Naive thymus-derived CD4-positive, alpha-beta T cell (primary cell): Measurements from ENCODE around the gene CSNK2A2. TPM values are rescaled to one million over a fixed set of nuclear protein-coding genes. Genes with fewer than 3 reads are reported as not detected.

Experiments
- ATAC-seq: fragments of 150-1000 bp; cut with Tn5 transposase; 2 replicates; pipeline ENCODE4 v1.10.0; 2021; ENCODE audit warnings: mild to moderate bottlenecking, moderate library complexity
- CTCF ChIA-PET: fragments of 350-600 bp; sonication (Branson Sonifier 250); formaldehyde crosslinking; loops from one replicate; lab custom pipeline; 2021; ENCODE audit warnings: antibody characterized with exemption; lab: Charles Lee
- POLR2A ChIA-PET: fragments of 350-600 bp; sonication (Branson Sonifier 250); formaldehyde crosslinking; loops from one replicate; lab custom pipeline; 2021; ENCODE audit warnings: antibody characterized with exemption, inconsistent platforms; lab: Charles Lee
- DNase-seq, 9 donors: peaks; one replicate each; pipeline versions ENCODE4 v3.0.0 to v3.0.0-alpha.2; 2020 to 2022; ENCODE audit warnings: mixed read lengths in 1 of 9
- H3K27ac ChIP-seq: one replicate; pipeline ENCODE4 v1.7.0; 2013; ENCODE audit warnings: mild to moderate bottlenecking, low read depth, low read length, moderate library complexity
- H3K27me3 ChIP-seq, 2 donors: one replicate each; pipeline ENCODE4 v1.7.0; 2013; ENCODE audit warnings: low read length in 2 of 2, mild to moderate bottlenecking in 2 of 2, moderate library complexity in 2 of 2; ENCODE audit not compliant: control insufficient read depth in 2 of 2, insufficient read depth in 2 of 2
- H3K36me3 ChIP-seq, 3 experiments: 1 replicate in 2 of 3; 2 replicates in 1 of 3; pipeline ENCODE4 v1.7.0; 2013; ENCODE audit warnings: low read length in 3 of 3, mild to moderate bottlenecking in 3 of 3, moderate library complexity in 1 of 3; ENCODE audit not compliant: insufficient read depth in 3 of 3, control insufficient read depth in 2 of 3
- H3K4me1 ChIP-seq, 2 donors: one replicate each; pipeline ENCODE4 v1.7.0; 2013; ENCODE audit warnings: low read length in 2 of 2, mild to moderate bottlenecking in 2 of 2, moderate library complexity in 1 of 2; ENCODE audit not compliant: control insufficient read depth in 2 of 2, insufficient read depth in 2 of 2
- H3K4me3 ChIP-seq: 2 replicates; pipeline ENCODE4 v1.7.0; 2013; ENCODE audit warnings: mild to moderate bottlenecking, low read length
- H3K9me3 ChIP-seq, 3 experiments: 1 replicate in 2 of 3; 2 replicates in 1 of 3; pipeline ENCODE4 v1.7.0; 2013; ENCODE audit warnings: low read length in 3 of 3; ENCODE audit not compliant: control insufficient read depth in 2 of 3
- H3K27ac Mint-ChIP-seq, 9 donors: one replicate each; pipeline ENCODE4 v1.8.0; 2020 to 2022; ENCODE audit warnings: mixed read lengths in 9 of 9, mild to moderate bottlenecking in 8 of 9, moderate library complexity in 5 of 9, inconsistent platforms in 2 of 9
- H3K27me3 Mint-ChIP-seq, 5 donors: one replicate each; pipeline ENCODE4 v1.8.0; 2021 to 2022; ENCODE audit warnings: mixed read lengths in 5 of 5, mild to moderate bottlenecking in 1 of 5
- H3K36me3 Mint-ChIP-seq, 5 donors: one replicate each; pipeline ENCODE4 v1.8.0; 2020 to 2022; ENCODE audit warnings: mixed read lengths in 5 of 5, mild to moderate bottlenecking in 3 of 5, inconsistent platforms in 1 of 5
- H3K4me1 Mint-ChIP-seq, 7 donors: one replicate each; pipeline ENCODE4 v1.8.0; 2020 to 2022; ENCODE audit warnings: mixed read lengths in 7 of 7, mild to moderate bottlenecking in 3 of 7, inconsistent platforms in 1 of 7
- H3K4me3 Mint-ChIP-seq, 10 donors: one replicate each; pipeline ENCODE4 v1.8.0; 2020 to 2022; ENCODE audit warnings: mild to moderate bottlenecking in 10 of 10, mixed read lengths in 10 of 10, moderate library complexity in 6 of 10, inconsistent platforms in 2 of 10
- H3K9me3 Mint-ChIP-seq, 11 donors: one replicate each; pipeline ENCODE4 v1.8.0; 2020 to 2022; ENCODE audit warnings: mixed read lengths in 11 of 11, mild to moderate bottlenecking in 4 of 11, inconsistent platforms in 1 of 11, moderate library complexity in 1 of 11
- intact Hi-C, 2 donors: fragments of 100-400 bp; cut with micrococcal nuclease; formaldehyde crosslinking; loops; one replicate each; pipeline ENCODE4 v1.15.1; 2023
- polyA plus RNA-seq, 2 donors: library from polyadenylated mRNA; unstranded; fragments of 300-500 nt; fragmentation: Illumina TruSeq; gene quantifications; one replicate each; pipeline ENCODE4 v1.2.3, GENCODE V29; 2021
- total RNA-seq, 6 experiments: library from RNA in 5 of 6; stranded (reverse) in 5 of 6; gene quantifications; 1 replicate in 5 of 6; 2 replicates in 1 of 6; pipeline ENCODE4 v1.2.3 and lab custom pipeline; 2021 to 2026

The CSNK2A2 gene
- total and polyA plus RNA-seq, 7 experiments from 2014 or later: 11.0 to 70.0 (median 52.6) TPM

DNA sequence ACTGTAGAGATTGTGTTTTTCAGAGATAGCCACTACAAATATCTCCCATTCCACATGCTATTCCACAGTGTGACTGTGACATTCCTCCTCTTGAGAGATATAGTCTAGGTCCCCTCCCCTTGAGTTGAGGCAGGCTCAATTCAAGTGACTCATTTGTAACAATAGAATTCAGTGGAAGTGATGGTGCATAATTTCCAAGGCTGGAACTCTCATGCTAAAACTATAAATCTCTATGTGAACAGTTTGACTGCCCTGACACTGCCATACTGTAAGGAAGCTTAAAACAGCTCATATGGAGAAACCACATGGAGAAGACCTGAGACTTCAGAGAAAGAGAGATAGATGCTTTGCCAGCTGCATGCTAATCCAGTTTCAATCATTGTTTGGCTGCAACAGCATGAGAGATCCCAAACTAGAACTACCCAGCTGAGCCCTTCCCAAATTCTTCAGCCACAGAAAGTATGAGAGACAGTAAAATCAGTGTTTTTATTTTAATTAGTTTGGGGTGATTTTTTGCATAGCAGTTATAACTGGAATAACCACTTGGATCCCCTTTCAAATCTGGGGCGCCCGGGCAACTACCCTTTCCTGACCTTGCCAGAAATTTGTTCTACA lies 19.5 kb upstream of the CSNK2A2 start:
- DNase-seq (no peak), ATAC-seq (no peak)
- ChIA-PET POLR2A (interaction anchor here (0.6 kb wide), 1 partner anchor 44 kb away, joined by 3 read pairs; no protein-coding TSS in a partner anchor), CTCF (no interaction called here)
- H3K4me1 Mint-ChIP-seq: peaks cover 0 to 2% (median 0%) of the 10 kb centered on the region in 7 donors
- H3K27ac Mint-ChIP-seq: no peak overlapping the region
- Histone ChIP-seq H3K27ac (no peak overlapping the region), H3K27me3 (peaks cover 0 to 3% of the 10 kb centered on the region in 2 donors), H3K36me3 (no peaks in the 10 kb centered on the region), H3K9me3 (no peaks in the 10 kb centered on the region), H3K4me3 (no peak overlapping the region), H3K4me1 (no peaks in the 10 kb centered on the region)
- H3K36me3 Mint-ChIP-seq: peaks cover 0 to 8% (median 3%) of the 10 kb centered on the region in 5 donors
- H3K9me3 Mint-ChIP-seq: peaks cover 0 to 25% (median 4%) of the 10 kb centered on the region in 11 donors
- no peak overlapping the region for H3K4me3 Mint-ChIP-seq
- H3K27me3 Mint-ChIP-seq: peaks cover 18 to 36% (median 25%) of the 10 kb centered on the region in 5 donors
- intact Hi-C loops: no loop called here

DNA sequence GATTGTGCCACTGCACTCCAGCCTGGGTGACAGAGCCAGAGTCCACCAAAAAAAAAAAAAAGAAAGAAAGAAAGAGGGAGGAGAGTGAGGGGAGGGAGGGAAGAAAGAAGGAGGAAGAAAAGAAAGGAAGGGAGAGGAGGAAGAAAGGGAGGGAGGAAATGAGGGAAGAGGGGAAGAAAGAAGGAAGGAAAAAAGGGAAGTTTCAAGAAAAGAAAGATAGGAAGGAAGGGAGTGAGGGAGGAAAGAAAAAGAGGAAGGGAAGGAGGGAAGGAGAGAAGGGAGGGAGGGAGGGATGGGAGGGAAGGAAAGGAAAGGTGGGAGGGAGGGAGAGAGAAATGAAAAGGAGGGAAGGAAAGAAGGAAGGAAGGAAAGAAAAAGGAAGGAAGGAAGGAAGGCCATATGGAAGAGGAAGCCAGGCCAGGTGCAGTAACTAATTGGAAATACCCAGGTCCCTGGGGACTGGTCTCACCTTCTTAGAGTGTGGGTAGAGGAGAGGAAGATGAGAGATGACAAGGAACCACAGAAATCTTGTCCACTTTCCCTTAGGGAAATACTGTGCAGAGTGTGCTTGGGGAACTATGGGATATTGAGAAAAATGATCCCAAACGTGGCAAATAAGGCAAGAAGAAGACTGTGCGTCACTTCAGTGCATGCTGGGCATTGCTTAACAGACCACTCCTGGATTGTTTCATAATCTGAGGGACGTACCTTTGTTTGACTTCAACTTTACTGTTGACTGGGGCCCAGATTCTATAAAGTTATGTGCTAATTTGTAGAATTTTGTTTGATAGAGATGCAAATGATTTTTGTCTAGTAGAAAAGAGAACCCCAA lies 15.1 kb upstream of the CSNK2A2 start:
- POLR2A ChIA-PET: no interaction called here

DNA sequence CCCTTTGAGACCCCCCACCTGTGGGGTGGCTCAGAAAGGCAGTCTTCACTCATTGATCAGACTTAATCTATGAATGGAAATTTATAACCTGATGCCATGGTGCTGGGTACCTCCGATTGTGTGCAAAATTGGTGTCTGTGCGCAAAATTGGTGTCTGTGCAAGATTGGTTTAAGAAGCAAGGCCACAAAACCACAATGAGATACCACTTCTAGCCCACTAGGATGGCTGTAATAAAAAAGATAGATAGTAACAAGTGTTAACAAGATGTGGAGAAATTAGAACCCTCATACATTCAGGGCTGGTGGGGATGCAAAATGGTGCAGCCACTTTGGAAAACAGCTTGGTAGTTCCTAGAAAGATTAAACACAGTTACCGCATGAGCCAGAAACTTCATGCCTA lies 13.9 kb upstream of the CSNK2A2 start:
- Mint-ChIP-seq H3K27ac (no peak overlapping the region), H3K4me1 (peaks cover 0 to 5% (median 0%) of the 10 kb centered on the region in 7 donors), H3K4me3 (no peak overlapping the region), H3K27me3 (peaks cover 26 to 40% (median 34%) of the 10 kb centered on the region in 5 donors), H3K9me3 (peaks cover 0 to 8% (median 0%) of the 10 kb centered on the region in 11 donors), H3K36me3 (peaks cover 0 to 3% (median 0%) of the 10 kb centered on the region in 5 donors)
- Histone ChIP-seq H3K4me1 (no peaks in the 10 kb centered on the region), H3K27ac (no peak overlapping the region), H3K36me3 (no peaks in the 10 kb centered on the region), H3K4me3 (no peak overlapping the region), H3K9me3 (no peaks in the 10 kb centered on the region), H3K27me3 (no peaks in the 10 kb centered on the region)
- DNase-seq (no peak), ATAC-seq (no peak)
- intact Hi-C loops: no loop called here
- POLR2A ChIA-PET: no interaction called here
- CTCF ChIA-PET: no interaction called here

More for the DNA sequence above, 15.1 kb upstream of the CSNK2A2 start:
- Mint-ChIP-seq H3K27me3 (peaks cover 26 to 44% (median 40%) of the 10 kb centered on the region in 5 donors), H3K27ac (no peak overlapping the region), H3K9me3 (peaks cover 0 to 12% (median 2%) of the 10 kb centered on the region in 11 donors), H3K4me1 (peaks cover 0 to 5% (median 0%) of the 10 kb centered on the region in 7 donors), H3K4me3 (no peak overlapping the region), H3K36me3 (peaks cover 0 to 3% (median 0%) of the 10 kb centered on the region in 5 donors)
- Histone ChIP-seq H3K9me3 (no peaks in the 10 kb centered on the region), H3K4me1 (no peaks in the 10 kb centered on the region), H3K27ac (no peak overlapping the region), H3K27me3 (no peaks in the 10 kb centered on the region), H3K4me3 (no peak overlapping the region), H3K36me3 (no peaks in the 10 kb centered on the region)
- CTCF ChIA-PET: no interaction called here
- intact Hi-C loops: no loop called here
- DNase-seq: no peak
- ATAC-seq: no peak

DNA sequence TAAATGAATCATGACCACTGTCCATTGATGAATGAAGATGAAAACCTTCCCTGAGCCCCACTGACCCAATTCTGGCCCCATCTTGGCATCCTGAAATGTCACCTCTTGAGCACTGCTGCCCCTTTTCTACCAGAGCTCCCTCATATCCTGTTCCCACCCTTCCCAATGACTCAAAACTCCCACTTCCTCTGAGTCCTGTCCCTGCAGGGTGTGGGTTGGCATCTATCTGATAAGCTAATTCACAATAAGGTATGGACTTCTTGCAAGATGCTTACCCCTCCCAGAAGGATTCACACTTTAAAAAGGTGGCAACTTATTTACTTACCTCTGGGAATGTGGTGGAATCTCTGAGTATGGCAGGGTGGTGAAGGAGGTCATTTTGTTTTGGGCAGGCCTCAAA lies 13.3 kb upstream of the CSNK2A2 start:
- peaks cover 26 to 40% (median 31%) of the 10 kb centered on the region in 5 donors for H3K27me3 Mint-ChIP-seq
- intact Hi-C loops: no loop called here
- CTCF ChIA-PET: no interaction called here

DNA sequence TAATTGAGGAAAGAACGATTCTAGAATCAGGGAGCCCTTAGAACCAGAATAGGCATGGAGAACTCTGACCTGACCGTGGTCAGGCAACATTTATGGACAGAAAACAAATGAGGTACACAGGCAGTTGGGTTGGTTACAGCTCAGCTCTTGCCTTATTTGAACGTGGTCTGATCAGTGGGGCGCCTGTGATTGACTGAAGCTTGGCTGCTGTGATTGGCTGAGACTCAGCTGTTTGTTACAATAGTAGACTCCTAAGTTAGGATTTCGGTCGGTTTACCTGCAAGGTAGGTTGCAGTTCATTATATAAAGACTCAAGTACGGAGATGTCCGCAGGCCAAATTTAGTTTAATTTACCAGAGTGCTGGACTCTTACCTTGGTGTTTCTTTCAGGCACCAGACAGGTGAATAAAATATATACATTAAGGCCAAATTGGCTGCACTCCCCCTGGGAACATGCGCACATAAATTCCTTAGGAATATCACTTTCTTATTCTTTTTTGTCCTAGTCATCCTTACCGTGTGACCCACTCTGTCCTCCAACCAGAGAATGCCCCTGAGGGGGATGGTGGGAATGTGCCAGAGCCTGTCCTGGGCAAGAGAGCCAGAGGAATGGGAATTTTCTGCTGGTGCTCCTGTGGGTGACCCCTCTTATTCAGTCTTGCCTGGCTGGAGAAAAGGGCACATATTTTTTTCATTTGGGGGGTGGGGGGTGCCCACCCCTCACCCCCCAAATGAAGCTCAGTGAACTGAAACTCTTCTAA lies 7.5 kb upstream of the CSNK2A2 start:
- no peaks in the 10 kb centered on the region for H3K4me1 ChIP-seq
- ChIA-PET POLR2A (no interaction called here), CTCF (no interaction called here)
- no peak overlapping the region for H3K27ac ChIP-seq
- intact Hi-C loops: no loop called here
- H3K27ac Mint-ChIP-seq: peak overlapping the region in 1 of 9 donors; percentile 19
- H3K27me3 ChIP-seq: no peaks in the 10 kb centered on the region
- no peak overlapping the region for H3K4me3 Mint-ChIP-seq
- H3K27me3 Mint-ChIP-seq: peaks cover 20 to 35% (median 25%) of the 10 kb centered on the region in 5 donors
- ATAC-seq (no peak), DNase-seq (no peak)
- H3K9me3 Mint-ChIP-seq: no peaks in the 10 kb centered on the region
- H3K36me3 ChIP-seq: no peaks in the 10 kb centered on the region
- H3K9me3 ChIP-seq: no peaks in the 10 kb centered on the region
- no peak overlapping the region for H3K4me3 ChIP-seq
- H3K36me3 Mint-ChIP-seq: no peaks in the 10 kb centered on the region
- no peaks in the 10 kb centered on the region for H3K4me1 Mint-ChIP-seq

More for the DNA sequence above, 13.3 kb upstream of the CSNK2A2 start:
- H3K9me3 Mint-ChIP-seq: peaks cover 0 to 5% (median 0%) of the 10 kb centered on the region in 11 donors
- no peak overlapping the region for H3K27ac Mint-ChIP-seq
- H3K36me3 Mint-ChIP-seq: peaks cover 0 to 3% (median 0%) of the 10 kb centered on the region in 5 donors
- H3K4me1 Mint-ChIP-seq: peaks cover 0 to 5% (median 0%) of the 10 kb centered on the region in 7 donors
- H3K27me3 ChIP-seq: no peaks in the 10 kb centered on the region
- no peaks in the 10 kb centered on the region for H3K36me3 ChIP-seq
- no peak overlapping the region for H3K27ac ChIP-seq
- ATAC-seq (no peak), DNase-seq (no peak)
- no peaks in the 10 kb centered on the region for H3K4me1 ChIP-seq
- H3K4me3 Mint-ChIP-seq: no peak overlapping the region
- POLR2A ChIA-PET: no interaction called here
- no peak overlapping the region for H3K4me3 ChIP-seq
- H3K9me3 ChIP-seq: no peaks in the 10 kb centered on the region

DNA sequence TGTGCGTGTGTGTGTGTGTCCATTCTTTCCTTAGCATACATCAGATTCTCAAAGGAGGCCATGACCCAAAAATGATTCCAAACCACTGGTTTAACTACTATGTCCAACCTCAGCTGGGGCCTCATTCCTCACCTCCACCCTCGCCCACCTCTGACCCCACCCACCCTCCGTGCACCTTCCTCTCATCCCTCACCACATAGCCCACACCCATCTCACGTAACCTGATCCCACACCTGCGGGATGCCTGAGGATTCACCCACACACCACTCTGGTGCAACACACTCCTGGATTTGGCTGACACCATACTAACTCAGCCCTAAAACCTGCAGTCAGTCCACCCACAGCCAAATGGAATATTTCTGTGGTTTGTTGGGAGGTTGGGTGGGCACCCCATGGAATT lies 3.3 kb upstream of the CSNK2A2 start:
- Histone ChIP-seq H3K9me3 (no peaks in the 10 kb centered on the region), H3K4me3 (no peak overlapping the region), H3K27me3 (no peaks in the 10 kb centered on the region), H3K27ac (no peak overlapping the region), H3K4me1 (peaks cover 15 to 17% of the 10 kb centered on the region in 2 donors), H3K36me3 (no peaks in the 10 kb centered on the region)
- DNase-seq: no peak
- ATAC-seq: no peak
- POLR2A ChIA-PET: no interaction called here
- H3K4me1 Mint-ChIP-seq: peaks cover 10 to 22% (median 20%) of the 10 kb centered on the region in 7 donors
- no peak overlapping the region for H3K27ac Mint-ChIP-seq
- H3K27me3 Mint-ChIP-seq: peaks cover 17 to 39% (median 22%) of the 10 kb centered on the region in 5 donors
- H3K4me3 Mint-ChIP-seq: no peak overlapping the region
- CTCF ChIA-PET: no interaction called here
- no peaks in the 10 kb centered on the region for H3K9me3 Mint-ChIP-seq
- peaks cover 0 to 4% (median 0%) of the 10 kb centered on the region in 5 donors for H3K36me3 Mint-ChIP-seq
- intact Hi-C loops: no loop called here
